Measurements from ENCODE around the gene PDE5A.
"Not testable (repeated sequence)": the region's sequence is repeated elsewhere in the genome, so short reads cannot be mapped to it uniquely, and the experiment has no call there.

Gene PDE5A

DNA sequence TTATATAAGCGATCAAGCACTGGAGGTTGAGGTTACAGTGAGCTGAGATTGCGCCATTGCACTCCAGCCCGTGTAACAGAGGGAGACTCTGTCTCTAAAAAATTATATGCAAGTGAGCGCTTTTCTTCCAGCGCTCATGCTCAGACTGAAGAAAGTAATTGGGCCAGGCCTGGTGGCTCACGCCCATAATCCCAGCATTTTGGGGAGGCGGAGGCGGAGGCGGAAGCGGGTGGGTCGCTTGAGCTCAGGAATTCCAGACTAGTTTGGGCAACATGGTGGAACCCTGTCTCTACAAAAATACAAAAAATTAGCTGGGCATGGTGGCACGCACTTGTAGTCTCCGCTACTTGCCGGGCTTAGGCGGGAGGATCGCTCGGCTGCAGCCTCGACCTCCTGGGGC is 172.9 kb downstream of the PDE5A start:
- DNase-seq: not testable (repeated sequence)

DNA sequence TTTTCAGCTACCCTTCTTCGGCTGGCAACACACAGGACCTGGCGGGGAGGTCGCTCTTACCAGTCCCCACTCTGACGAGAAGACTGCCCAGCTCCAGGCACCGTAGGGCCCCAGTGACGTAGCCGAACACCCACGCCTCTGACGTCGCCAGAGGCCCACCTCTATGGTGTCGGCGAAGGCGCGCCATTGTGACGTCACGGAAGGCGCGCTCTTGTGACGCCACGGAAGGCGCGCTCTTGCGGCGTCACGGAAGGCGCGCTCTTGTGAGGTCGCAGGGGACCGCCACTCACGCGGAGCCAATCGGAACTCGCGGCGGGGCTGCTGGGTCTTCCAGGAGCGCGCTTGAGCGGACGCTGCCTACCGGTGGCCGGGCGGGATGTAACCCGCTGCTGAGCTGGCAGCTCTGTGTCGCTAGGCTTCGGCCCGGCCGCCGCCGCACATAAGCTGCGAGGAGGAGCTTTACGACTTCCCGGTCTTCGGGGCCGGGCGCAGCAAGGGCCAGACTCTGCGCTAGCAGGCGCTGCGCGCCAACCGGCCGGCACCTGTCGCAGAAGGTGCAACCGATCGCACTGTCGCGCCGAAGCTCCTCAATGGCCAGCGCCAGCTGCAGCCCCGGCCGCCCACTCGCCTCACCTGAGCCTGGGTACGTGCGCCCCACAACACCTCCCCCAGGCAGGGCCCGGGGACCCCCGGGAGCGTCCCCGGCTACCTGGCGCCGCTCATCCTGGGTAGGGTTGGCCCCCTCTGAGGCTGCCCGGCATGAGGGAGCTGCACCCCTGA is 173.9 kb downstream of the PDE5A start:
- peak; percentile 81 for DNase-seq

DNA sequence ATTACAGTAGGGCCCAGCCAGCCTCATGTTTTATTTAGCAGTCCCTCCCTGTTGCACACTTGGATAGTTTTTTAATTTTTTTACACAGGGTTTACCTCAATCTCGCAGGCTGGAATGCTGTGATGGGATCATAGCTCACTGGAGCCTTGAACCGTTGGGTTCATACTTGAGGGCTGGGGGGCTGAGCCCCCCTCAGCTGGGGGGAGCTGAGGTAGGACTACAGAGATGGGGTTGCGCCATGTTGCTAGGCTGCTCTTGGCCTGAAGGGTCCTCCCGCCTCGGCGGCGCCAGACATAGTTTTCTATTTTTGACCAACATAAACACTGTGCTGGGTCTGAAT is 174.5 kb downstream of the PDE5A start:
- not testable (repeated sequence) for DNase-seq

DNA sequence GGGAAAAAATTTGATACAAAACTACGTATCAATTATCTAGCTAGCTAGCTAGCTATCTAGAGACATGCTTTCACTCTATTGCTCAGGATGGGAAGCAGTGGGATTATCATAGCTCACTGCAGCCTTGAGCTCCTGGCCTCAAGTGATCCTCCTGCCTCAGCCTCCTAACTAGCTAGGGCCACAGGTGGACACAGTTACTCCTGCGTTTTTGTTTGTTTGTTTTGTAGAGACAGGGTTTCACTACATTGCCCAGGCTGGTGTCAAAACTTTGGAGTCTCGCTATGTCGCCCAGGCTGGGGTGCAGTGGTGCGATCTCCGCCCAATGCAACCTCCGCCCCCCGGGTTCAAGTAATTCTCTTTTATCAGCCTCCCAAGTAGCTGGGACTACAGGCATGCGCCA is 175.3 kb downstream of the PDE5A start:
- not testable (repeated sequence) for DNase-seq

DNA sequence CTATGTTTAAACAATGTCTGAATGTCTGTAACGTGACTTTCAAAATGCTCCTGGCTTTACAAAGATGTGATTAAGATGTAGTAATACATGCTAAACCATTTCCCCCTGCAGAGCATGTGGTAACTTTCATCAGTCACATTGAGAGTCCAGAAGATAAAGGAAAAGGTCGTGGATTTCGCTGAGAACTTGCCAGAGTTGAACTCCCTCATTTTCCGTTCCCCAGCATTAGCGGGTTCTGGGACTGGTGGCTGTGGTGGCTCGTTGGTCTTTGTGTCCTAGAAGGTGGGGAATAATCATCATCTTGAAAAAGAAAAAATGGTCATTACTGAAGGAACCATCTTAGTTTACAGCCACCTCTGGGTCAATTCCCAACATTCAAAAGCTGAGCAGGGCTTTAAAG is 178.8 kb downstream of the PDE5A start:
- DNase-seq: not testable (repeated sequence)
